GM18526 (cell line): ENCODE results near the gene TRAT1.

Source experiments
- POLR2A ChIP-seq: IDR thresholded peaks from 3 replicates; pipeline ENCODE4 v1.6.1; 2011; ENCODE audit not compliant: insufficient read length; ENCODE audit errors: extremely low read depth

TRAT1 gene

GRCh38 chr3:108835101-108835500, 12.5 kb downstream of the TRAT1 start:
- no peak for TF ChIP-seq POLR2A

- no peak for TF ChIP-seq POLR2A
These were observed 15.8 kb downstream of the TRAT1 start for GRCh38 chr3:108838436-108838835.

- no peak for TF ChIP-seq POLR2A
These were observed 23.2 kb downstream of the TRAT1 start for GRCh38 chr3:108845709-108846293.

- no peak for TF ChIP-seq POLR2A
These were observed 24.6 kb downstream of the TRAT1 start for GRCh38 chr3:108847187-108847586.

GRCh38 chr3:108849075-108849474, 26.5 kb downstream of the TRAT1 start:
- TF ChIP-seq POLR2A = no peak

GRCh38 chr3:108861401-108861800, 38.8 kb downstream of the TRAT1 start:
- TF ChIP-seq POLR2A = no peak

GRCh38 chr3:108862865-108863798, 40.5 kb downstream of the TRAT1 start:
- no peak for TF ChIP-seq POLR2A

GRCh38 chr3:108863799-108864135, 41.2 kb downstream of the TRAT1 start:
- no peak for TF ChIP-seq POLR2A

- no peak for TF ChIP-seq POLR2A
These were observed 55.3 kb downstream of the TRAT1 start for GRCh38 chr3:108877901-108878300.

- TF ChIP-seq POLR2A = no peak
These were observed 57.3 kb downstream of the TRAT1 start for GRCh38 chr3:108879915-108880314.

GRCh38 chr3:108882762-108883161, 60.2 kb downstream of the TRAT1 start:
- no peak for TF ChIP-seq POLR2A

- no peak for TF ChIP-seq POLR2A
These were observed 60.8 kb downstream of the TRAT1 start for GRCh38 chr3:108883373-108883772.

- no peak for TF ChIP-seq POLR2A
These were observed 64.5 kb downstream of the TRAT1 start for GRCh38 chr3:108887121-108887520.

GRCh38 chr3:108887777-108888176, 65.2 kb downstream of the TRAT1 start:
- TF ChIP-seq POLR2A = no peak

- no peak for TF ChIP-seq POLR2A
These were observed 69.2 kb downstream of the TRAT1 start for GRCh38 chr3:108891833-108892232.

GRCh38 chr3:108894981-108895380, 72.4 kb downstream of the TRAT1 start:
- no peak for TF ChIP-seq POLR2A
